ENCODE results near the gene LPP.

The LPP gene

DNA sequence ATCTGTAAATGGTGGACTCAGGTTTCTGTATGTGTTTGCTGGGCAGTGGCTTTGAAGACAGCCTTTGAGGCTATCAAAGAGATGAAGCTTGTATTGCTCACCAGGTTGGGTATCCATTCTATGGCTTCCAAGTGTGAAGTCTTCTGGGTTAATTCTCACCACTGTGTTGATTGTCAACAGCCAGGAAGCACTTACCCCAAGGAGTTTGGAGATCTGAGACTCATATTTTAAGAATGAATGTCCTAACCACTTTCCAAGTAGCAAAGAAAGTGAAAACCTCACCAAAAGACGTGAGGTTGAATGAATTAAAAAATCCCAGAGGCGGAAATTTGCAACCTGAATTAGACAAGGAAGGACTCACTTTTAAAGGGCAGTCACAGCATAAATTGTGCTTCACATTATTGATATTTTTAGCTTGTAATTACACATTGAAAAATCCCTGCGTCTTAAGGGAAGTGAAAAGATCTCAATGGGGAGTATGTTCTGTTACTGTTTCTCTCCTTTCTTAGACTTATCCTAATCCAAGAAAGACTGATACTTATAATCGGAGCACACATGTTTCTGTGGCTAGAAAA lies 713.8 kb downstream of the LPP start:
- TF ChIP-seq, protein P1, sequence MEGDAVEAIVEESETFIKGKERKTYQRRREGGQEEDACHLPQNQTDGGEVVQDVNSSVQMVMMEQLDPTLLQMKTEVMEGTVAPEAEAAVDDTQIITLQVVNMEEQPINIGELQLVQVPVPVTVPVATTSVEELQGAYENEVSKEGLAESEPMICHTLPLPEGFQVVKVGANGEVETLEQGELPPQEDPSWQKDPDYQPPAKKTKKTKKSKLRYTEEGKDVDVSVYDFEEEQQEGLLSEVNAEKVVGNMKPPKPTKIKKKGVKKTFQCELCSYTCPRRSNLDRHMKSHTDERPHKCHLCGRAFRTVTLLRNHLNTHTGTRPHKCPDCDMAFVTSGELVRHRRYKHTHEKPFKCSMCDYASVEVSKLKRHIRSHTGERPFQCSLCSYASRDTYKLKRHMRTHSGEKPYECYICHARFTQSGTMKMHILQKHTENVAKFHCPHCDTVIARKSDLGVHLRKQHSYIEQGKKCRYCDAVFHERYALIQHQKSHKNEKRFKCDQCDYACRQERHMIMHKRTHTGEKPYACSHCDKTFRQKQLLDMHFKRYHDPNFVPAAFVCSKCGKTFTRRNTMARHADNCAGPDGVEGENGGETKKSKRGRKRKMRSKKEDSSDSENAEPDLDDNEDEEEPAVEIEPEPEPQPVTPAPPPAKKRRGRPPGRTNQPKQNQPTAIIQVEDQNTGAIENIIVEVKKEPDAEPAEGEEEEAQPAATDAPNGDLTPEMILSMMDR (IDR thresholded peaks at IDR 0.05; ENCODE audit: control insufficient read depth, insufficient read depth, low read depth, low read length, missing control alignments): no peak
- no peak for DNase-seq (ENCODE audit: low read depth)

DNA sequence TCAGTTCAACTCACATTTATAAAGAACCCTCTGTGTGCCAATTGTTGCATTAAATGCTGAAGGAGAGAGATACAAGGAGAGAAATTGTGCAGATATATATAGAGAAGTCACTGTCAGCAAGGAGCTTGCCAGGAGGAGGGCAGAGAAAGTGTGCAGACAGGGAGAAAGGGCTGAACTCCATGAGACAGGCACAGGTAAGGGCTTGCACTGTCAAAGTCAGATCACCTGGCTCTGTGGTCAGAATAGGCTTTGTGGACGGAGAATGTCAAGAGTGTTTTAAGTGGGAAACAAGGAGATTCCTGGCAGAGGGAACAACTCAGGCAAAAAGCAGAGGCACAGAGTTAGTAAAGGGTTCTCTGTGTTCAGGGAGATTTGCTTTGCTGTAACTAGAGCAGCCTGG lies 714.8 kb downstream of the LPP start:
- DNase-seq (ENCODE audit: low read depth): no peak
- TF ChIP-seq, protein P1 (IDR thresholded peaks at IDR 0.05; ENCODE audit: control insufficient read depth, insufficient read depth, low read depth, low read length, missing control alignments): no peak
- no peak overlapping the region for H3K4me3 ChIP-seq (ENCODE audit: control insufficient read depth, low read depth, low read length)

More for the DNA sequence above, 713.8 kb downstream of the LPP start:
- H3K4me3 ChIP-seq (ENCODE audit: control insufficient read depth, low read depth, low read length): no peak overlapping the region

- H3K4me3 ChIP-seq (ENCODE audit: control insufficient read depth, low read depth, low read length): no peak overlapping the region
- DNase-seq (ENCODE audit: low read depth): no peak
- TF ChIP-seq, protein P1 (IDR thresholded peaks at IDR 0.05; ENCODE audit: control insufficient read depth, insufficient read depth, low read depth, low read length, missing control alignments): no peak
Measured at GRCh38 chr3:188869628-188870027, 715.7 kb downstream of the LPP start.

- H3K4me3 ChIP-seq (ENCODE audit: control insufficient read depth, low read depth, low read length): no peak overlapping the region
- no peak for DNase-seq (ENCODE audit: low read depth)
- TF ChIP-seq, protein P1 (IDR thresholded peaks at IDR 0.05; ENCODE audit: control insufficient read depth, insufficient read depth, low read depth, low read length, missing control alignments): no peak
Measured at GRCh38 chr3:188870431-188870830, 716.5 kb downstream of the LPP start.

DNA sequence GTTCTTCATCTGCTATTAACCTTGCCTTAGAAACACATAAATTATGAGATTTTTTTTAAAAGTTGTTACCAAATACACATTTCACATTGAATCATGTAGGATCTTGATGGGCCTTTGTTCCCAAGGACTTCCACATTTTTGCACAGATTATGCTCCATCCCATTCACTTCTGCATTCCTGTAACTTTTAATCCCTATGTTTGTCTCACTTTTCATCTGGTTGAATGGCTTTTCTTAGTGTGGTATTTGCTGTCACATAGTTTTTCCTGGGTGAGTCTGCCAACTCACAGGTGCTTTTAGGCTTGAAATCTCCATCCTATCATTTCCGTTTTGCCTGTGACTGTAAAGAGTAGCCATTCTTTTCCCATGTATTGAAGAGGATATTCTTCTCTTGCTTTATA lies 720.6 kb downstream of the LPP start:
- TF ChIP-seq, protein P1 (IDR thresholded peaks at IDR 0.05; ENCODE audit: control insufficient read depth, insufficient read depth, low read depth, low read length, missing control alignments): no peak
- no peak overlapping the region for H3K4me3 ChIP-seq (ENCODE audit: control insufficient read depth, low read depth, low read length)
- DNase-seq (ENCODE audit: low read depth): no peak

DNA sequence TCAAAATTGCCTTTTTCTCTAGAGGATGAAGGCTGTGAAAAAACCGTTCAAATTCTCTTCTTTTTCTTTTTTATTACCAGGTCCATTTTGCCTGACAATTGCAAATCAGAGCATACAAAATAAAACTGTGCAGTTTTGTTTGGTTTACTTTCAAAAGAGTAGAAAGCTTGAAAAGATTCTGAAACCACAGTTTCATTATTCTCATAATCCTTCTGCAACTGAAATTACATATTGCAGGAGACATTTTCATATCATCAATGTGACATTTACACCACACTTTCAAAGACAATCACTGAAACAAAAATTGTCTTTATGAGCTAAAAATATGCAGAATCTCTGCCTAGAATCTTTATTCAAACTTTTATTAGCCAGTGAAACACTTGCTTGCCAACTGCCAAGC lies 721.5 kb downstream of the LPP start:
- no peak overlapping the region for H3K4me3 ChIP-seq (ENCODE audit: control insufficient read depth, low read depth, low read length)
- TF ChIP-seq, protein P1 (IDR thresholded peaks at IDR 0.05; ENCODE audit: control insufficient read depth, insufficient read depth, low read depth, low read length, missing control alignments): no peak
- no peak for DNase-seq (ENCODE audit: low read depth)

DNA sequence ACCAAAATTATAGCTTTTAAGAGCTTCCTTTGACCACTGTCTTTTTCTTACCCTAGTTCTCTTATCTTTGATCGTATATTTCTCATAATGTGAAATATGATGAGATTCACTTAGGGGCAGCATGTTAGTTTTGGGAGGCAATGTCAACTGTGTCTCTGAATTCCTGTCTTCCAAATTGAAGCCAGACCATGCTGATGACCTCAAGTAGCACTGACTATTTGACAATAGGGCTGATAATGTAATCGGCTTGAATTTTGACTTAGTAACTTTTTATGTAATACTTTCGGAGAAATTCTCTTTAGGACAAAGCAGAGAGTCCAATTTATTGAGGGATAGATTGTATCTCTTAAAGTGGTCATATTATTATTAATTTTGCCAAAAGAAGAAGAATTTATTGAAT lies 722.4 kb downstream of the LPP start:
- TF ChIP-seq, protein P1 (IDR thresholded peaks at IDR 0.05; ENCODE audit: control insufficient read depth, insufficient read depth, low read depth, low read length, missing control alignments): no peak
- no peak overlapping the region for H3K4me3 ChIP-seq (ENCODE audit: control insufficient read depth, low read depth, low read length)
- DNase-seq (ENCODE audit: low read depth): no peak

All from AG09309 (cell line).